HG03558 (cell line): ENCODE data around the gene ITSN1.
"Not testable (repeated sequence)": the region's sequence is repeated elsewhere in the genome, so short reads cannot be mapped to it uniquely, and the experiment has no call there.

Experiments
- ATAC-seq: cut with Tn5 transposase; IDR thresholded peaks from one replicate; pipeline ENCODE4 v1.9.1; 2021; ENCODE audit warnings: moderate number of reproducible peaks; ENCODE audit not compliant: unreplicated experiment; ENCODE audit errors: extremely low read depth

The ITSN1 gene

DNA sequence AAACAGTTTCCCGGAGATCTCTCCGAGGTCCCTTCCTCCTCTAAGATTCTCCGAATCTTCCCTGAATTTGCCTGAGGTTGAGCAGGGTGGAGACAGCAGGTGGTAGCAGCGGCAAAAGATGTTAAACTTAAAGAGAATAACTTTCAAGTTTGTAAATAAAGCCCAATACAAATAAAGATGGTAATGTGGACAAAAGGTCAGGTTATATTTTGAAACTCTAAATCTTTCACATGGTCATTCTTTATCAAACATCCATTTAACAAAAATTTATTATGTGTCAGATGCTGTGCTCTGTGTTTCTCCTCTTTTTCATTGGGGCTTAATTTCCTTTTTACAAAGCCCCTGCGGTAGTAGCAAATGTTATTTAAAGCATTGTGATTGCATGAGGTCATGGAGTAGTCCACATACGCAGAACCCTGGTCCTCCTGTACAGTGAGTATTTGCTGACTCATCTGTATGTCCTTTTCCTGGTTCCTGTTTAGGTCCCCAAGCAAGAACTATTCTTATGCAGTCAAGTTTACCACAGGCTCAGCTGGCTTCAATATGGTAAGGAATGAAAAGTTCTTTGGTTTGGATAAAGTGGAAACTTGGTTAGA, 119.2 kb downstream of the ITSN1 start:
- ATAC-seq: no peak

DNA sequence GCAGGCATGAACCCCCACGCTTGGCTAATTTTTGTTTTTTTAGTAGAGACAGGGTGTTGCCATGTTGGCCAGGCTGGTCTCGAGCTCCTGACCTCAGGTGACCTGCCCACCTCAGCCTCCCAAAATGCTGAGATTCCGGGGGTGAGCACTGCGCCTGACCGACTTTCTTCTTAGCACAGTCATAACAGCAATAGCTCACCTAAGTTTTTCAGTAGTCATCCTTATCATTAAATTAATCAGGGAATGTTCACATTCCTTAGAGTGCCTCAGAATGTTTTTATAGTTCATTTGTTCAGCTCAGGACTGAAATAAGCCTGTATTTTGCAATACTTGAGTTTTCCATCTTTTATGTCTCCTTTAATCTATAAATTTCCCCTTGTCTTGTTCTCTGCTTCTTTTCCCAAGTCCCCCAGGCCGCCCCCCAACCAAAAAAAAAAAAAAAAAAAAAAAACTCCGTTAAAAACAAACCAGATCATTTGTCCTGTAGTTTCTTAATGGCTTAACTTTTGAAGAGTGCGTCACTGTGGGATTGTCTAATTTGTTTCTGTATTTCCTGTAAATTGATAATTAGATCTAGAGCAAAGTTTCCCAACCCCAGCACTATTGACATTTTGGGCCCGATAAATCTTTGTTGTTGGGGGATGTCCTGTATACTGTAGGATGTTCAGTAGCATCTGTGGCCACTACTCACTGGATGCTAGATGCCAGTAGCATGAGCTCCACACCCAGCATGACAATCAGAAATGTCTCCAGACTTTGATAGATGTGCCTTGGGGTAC, 120.7 kb downstream of the ITSN1 start:
- ATAC-seq: no peak

DNA sequence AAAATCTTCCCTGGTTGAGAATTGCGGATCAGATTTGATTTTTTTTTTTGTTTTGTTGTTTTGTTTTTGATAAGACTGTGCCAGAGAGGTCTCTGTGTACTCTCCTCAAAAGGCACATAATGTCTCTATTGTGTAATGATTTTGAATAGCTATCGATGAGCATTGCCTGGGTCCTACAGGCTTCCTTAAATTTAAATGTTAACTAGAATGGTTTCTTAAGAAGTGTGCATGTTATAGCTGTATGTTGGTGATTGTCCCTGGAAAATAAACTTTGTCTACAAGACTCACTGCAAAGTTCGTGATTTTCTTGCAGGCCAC, 121.2 kb downstream of the ITSN1 start:
- ATAC-seq: no peak

DNA sequence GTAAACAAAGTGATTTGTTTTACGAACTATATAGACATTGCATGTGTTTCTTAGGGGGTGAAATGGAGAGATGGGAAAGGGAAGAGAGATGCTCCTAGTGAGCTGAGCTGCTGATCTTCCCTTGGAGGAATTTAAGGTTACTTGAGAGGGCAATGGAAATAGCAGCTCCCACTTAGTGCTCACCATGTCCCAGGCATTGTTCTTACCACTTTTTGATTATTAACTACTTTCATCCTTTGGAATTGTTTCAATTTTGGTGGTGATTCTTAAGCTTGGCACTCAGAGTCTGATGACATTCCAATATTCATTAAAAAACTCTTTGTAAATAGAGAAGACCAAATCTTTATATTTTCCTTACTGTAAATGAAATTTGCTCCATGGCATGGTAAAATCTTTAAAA, 124.9 kb downstream of the ITSN1 start:
- ATAC-seq: no peak

- no peak for ATAC-seq
Observed at GRCh38 chr21:33767960-33768359, 125.7 kb downstream of the ITSN1 start.

DNA sequence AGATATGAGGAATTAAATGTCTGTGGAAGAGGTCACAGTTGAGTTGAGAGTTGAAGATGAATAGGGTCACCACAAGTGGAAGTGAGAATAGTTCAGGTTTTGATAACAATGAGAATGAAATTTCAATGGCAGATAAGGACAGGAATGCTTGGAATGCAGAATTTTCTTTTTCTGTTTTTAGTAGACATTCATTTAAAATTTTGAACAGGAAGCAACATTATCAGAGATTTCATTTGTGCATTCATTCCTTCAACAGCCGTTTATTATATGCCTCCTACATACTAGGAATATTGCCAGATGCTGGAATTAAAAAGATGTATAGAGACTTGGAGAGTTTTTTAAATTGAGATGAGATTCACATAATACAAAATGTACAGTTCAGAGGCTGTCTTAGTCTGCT, 126.8 kb downstream of the ITSN1 start:
- ATAC-seq: no peak

GRCh38 chr21:33770542-33770941, 128.2 kb downstream of the ITSN1 start:
- no peak for ATAC-seq

GRCh38 chr21:33771976-33772375, 129.7 kb downstream of the ITSN1 start:
- ATAC-seq: no peak

GRCh38 chr21:33774551-33774950, 132.2 kb downstream of the ITSN1 start:
- no peak for ATAC-seq

GRCh38 chr21:33775100-33775828, 133.0 kb downstream of the ITSN1 start:
- ATAC-seq: no peak

DNA sequence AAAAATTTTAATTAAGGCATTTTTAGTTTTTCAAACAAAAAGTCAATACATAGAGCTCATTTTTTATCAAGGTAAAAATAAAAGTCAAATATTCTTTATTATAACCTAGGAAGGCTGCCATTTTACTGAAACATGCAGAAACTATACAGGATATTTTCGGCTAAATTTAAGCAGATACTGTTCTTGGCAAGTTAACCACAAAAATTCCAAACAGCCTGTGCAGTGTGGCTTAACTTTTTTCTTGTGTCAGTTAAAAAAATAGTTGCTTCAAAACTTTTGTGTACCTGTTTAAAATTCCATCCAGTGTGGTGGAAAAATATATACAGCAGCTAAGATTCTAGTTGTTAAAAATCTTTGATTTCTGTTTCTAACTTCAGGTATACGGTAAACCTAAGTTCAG, 138.3 kb downstream of the ITSN1 start:
- no peak for ATAC-seq

DNA sequence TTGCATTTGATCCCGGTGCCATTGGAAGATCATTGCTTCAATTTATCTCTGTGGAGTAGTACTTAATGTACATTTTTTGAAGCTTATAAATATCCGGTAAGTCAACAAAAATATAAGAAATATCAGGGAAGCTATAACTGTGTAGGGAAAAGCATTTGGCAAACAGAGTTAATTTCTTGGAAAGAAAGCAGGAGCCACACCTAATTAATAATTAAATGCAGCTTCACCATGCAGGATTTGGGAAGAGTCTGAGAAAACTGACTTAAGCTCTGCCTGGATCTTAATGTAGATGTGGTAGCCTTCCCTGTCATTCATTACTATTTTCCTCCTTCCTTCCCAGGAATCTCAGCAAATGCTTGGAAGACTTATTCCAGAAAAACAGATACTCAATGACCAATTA, 138.8 kb downstream of the ITSN1 start:
- ATAC-seq: no peak

GRCh38 chr21:33783187-33783979, 141.1 kb downstream of the ITSN1 start:
- no peak for ATAC-seq

GRCh38 chr21:33787431-33787830, 145.1 kb downstream of the ITSN1 start:
- no peak for ATAC-seq

DNA sequence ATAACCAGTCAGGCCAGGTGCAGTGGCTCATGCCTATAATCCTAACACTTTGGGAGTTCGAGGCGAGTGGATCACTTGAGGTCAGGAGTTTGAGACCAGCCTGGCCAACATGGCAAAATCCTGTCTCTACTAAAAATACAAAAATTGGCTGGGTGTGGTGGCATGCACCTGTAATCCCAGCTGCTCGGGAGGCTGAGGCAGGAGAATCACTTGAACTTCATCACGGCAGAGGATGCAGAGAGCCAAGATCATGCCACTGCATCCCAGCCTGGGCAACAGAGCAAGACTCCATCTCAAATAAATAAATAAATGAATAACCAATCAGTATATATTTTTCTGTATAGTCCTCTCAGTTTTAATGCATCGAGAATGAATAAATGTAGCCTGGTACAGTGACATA, 146.1 kb downstream of the ITSN1 start:
- ATAC-seq: not testable (repeated sequence)

DNA sequence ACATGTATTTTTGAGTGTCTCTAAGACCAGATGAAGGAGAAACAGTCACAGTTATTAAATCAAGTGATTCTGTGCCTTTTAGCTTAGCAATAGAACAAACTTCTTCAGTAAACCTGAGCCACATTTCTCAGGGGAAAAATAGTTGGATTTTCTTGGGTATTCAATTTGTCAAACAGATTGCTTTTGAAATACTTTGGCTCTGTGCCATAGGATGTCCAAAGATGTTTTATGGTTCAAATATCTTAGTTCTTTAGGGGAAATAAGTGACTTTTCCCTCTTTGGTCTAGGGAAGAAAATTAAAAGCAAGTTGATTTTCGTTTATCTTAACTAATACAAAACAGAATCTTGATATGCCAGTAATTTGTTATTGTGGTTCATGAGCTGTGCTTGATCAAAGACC, 147.4 kb downstream of the ITSN1 start:
- no peak for ATAC-seq

GRCh38 chr21:33791073-33791472, 148.8 kb downstream of the ITSN1 start:
- ATAC-seq: no peak

GRCh38 chr21:33794596-33794995, 152.3 kb downstream of the ITSN1 start:
- no peak for ATAC-seq

GRCh38 chr21:33797565-33797964, 155.3 kb downstream of the ITSN1 start:
- no peak for ATAC-seq

DNA sequence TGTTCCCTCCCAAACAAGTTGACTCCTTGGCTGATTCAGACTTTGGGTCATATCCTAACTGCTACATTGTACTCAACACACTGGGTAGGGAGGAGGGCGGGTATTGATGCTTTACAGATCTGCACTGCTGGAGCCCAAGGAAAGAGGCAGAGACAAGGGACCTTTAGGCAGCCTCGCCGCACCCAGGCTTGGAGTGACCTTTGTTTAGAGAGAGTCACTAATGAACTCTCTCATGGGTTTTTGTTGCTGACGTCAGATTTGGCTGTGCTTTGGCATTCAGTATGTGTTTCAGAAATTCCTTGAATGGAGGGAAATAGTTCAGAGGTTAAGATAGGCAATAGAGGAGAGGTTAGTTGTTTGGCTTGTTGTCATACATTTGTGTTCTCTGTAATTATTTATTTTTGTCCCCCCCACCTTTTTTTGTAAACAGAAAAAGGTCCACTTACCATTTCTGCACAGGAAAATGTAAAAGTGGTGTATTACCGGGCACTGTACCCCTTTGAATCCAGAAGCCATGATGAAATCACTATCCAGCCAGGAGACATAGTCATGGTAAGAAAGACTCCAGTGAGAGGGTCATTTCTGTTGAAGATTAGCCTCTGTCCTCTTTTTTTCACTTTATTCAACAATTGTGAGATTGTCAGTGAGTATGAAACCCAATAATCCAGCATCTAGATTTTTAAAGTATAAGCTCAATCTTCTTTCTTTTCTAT, 157.2 kb downstream of the ITSN1 start:
- no peak for ATAC-seq
